Neuronal stem cell (in vitro differentiated cells): ENCODE data around the gene POTEI. TPM values are rescaled to one million over a fixed set of nuclear protein-coding genes. Genes with fewer than 3 reads are reported as not detected.
"Not testable (repeated sequence)": the region's sequence is repeated elsewhere in the genome, so short reads cannot be mapped to it uniquely, and the experiment has no call there.

Experiments
- DNase-seq: peaks from one replicate; pipeline ENCODE4 v3.0.0-alpha.2; 2013; ENCODE audit warnings: low spot score
- H2AFZ ChIP-seq: one replicate; pipeline ENCODE4 v1.6.1; 2013; ENCODE audit warnings: mild to moderate bottlenecking, low read length, inconsistent platforms
- H2AK5ac ChIP-seq: 2 replicates; pipeline ENCODE4 v1.6.1; 2013; ENCODE audit warnings: low read depth, mild to moderate bottlenecking, inconsistent platforms, low read length, moderate library complexity, mixed read lengths
- H2BK120ac ChIP-seq: 2 replicates; pipeline ENCODE4 v1.6.1; 2013; ENCODE audit warnings: low read depth, mild to moderate bottlenecking, inconsistent platforms, low read length, moderate library complexity, mixed read lengths
- H2BK12ac ChIP-seq: one replicate; pipeline ENCODE4 v1.6.1; 2013; ENCODE audit warnings: low read length, inconsistent platforms
- H2BK15ac ChIP-seq: 2 replicates; pipeline ENCODE4 v1.6.1; 2013; ENCODE audit warnings: mild to moderate bottlenecking, low read length, inconsistent platforms, mixed read lengths
- H2BK5ac ChIP-seq: one replicate; pipeline ENCODE4 v1.6.1; 2013; ENCODE audit warnings: inconsistent platforms, mild to moderate bottlenecking, low read length, moderate library complexity
- H3K14ac ChIP-seq: one replicate; pipeline ENCODE4 v1.6.1; 2013; ENCODE audit warnings: low read length, inconsistent platforms
- H3K18ac ChIP-seq: 2 replicates; pipeline ENCODE4 v1.6.1; 2013; ENCODE audit warnings: low read length, inconsistent platforms
- H3K23ac ChIP-seq: 2 replicates; pipeline ENCODE4 v1.6.1; 2013; ENCODE audit warnings: low read depth, mild to moderate bottlenecking, mixed read lengths, low read length, inconsistent platforms; ENCODE audit not compliant: poor library complexity
- H3K27ac ChIP-seq: replicated peaks from 3 replicates; pipeline ENCODE4 v1.5.1; 2013; ENCODE audit warnings: low read length, inconsistent platforms
- H3K27me3 ChIP-seq, 3 experiments: 2 replicates each; pipeline ENCODE4 v1.6.1; 2013; ENCODE audit warnings: low read length in 3 of 3, mild to moderate bottlenecking in 2 of 3, inconsistent platforms in 1 of 3, low read depth in 1 of 3, mixed read lengths in 1 of 3, moderate library complexity in 1 of 3; ENCODE audit not compliant: control insufficient read depth in 3 of 3, insufficient read depth in 3 of 3
- H3K36me3 ChIP-seq, 2 donors: replicated peaks in 1 of 2; 2 replicates each; pipeline ENCODE4 v1.6.1; 2013; ENCODE audit warnings: low read length in 2 of 2; ENCODE audit not compliant: control insufficient read depth in 2 of 2, insufficient read depth in 2 of 2
- H3K4ac ChIP-seq: 2 replicates; pipeline ENCODE4 v1.6.1; 2013; ENCODE audit warnings: inconsistent platforms, mild to moderate bottlenecking, low read length, moderate library complexity
- H3K4me1 ChIP-seq, 2 donors: 1 replicate in 1 of 2; 2 replicates in 1 of 2; pipeline ENCODE4 v1.6.1; 2013; ENCODE audit warnings: low read length in 2 of 2, low read depth in 1 of 2; ENCODE audit not compliant: control insufficient read depth in 2 of 2, insufficient read depth in 1 of 2
- H3K4me2 ChIP-seq: one replicate; pipeline ENCODE4 v1.6.1; 2013; ENCODE audit warnings: mild to moderate bottlenecking, low read length, inconsistent platforms; ENCODE audit not compliant: insufficient read depth, poor library complexity, severe bottlenecking
- H3K4me3 ChIP-seq, 2 donors: 2 replicates each; pipeline ENCODE4 v1.5.1; 2013; ENCODE audit warnings: low read length in 2 of 2, mild to moderate bottlenecking in 2 of 2, inconsistent platforms in 1 of 2, moderate library complexity in 1 of 2
- H3K79me1 ChIP-seq: one replicate; pipeline ENCODE4 v1.6.1; 2013; ENCODE audit warnings: low read depth, mild to moderate bottlenecking, inconsistent platforms, low read length, moderate library complexity
- H3K9ac ChIP-seq: one replicate; pipeline ENCODE4 v1.6.1; 2013; ENCODE audit warnings: mild to moderate bottlenecking, low read depth, low read length, inconsistent platforms; ENCODE audit not compliant: poor library complexity
- H3K9me3 ChIP-seq, 2 donors: replicated peaks in 1 of 2; 2 replicates each; pipeline versions ENCODE3 to v1.6.1; 2013; ENCODE audit warnings: low read length in 2 of 2, mild to moderate bottlenecking in 2 of 2, inconsistent platforms in 1 of 2, low read depth in 1 of 2, mixed read lengths in 1 of 2, moderate library complexity in 1 of 2; ENCODE audit not compliant: control insufficient read depth in 2 of 2, insufficient read depth in 1 of 2
- H4K8ac ChIP-seq: one replicate; pipeline ENCODE4 v1.6.1; 2013; ENCODE audit warnings: low read depth, mild to moderate bottlenecking, inconsistent platforms, low read length, moderate library complexity
- H4K91ac ChIP-seq: one replicate; pipeline ENCODE4 v1.6.1; 2013; ENCODE audit warnings: low read length, low read depth, mild to moderate bottlenecking, inconsistent platforms; ENCODE audit not compliant: poor library complexity
- whole genome bisulfite sequencing, 2 donors: extraction: QIAGEN DNeasy Blood & Tissue Kit; methylation state at CpG; one replicate each; pipeline ENCODE4 v1.1.7; 2013; ENCODE audit warnings: missing lambda C conversion rate in 2 of 2, mixed read lengths in 1 of 2; ENCODE audit not compliant: insufficient read length in 2 of 2, insufficient replicate concordance in 1 of 2; ENCODE audit errors: extremely low coverage in 2 of 2; 5-methylcytosine and 5-hydroxymethylcytosine counted together
- small RNA-seq: library from polyadenylated mRNA; stranded (forward); fragments of <200 nt; extraction: miRNeasy Mini kit (QIAGEN cat#:217004); gene quantifications from one replicate; pipeline ENCODE3, GENCODE V24; 2013; ENCODE audit not compliant: insufficient read depth

POTEI gene

DNA sequence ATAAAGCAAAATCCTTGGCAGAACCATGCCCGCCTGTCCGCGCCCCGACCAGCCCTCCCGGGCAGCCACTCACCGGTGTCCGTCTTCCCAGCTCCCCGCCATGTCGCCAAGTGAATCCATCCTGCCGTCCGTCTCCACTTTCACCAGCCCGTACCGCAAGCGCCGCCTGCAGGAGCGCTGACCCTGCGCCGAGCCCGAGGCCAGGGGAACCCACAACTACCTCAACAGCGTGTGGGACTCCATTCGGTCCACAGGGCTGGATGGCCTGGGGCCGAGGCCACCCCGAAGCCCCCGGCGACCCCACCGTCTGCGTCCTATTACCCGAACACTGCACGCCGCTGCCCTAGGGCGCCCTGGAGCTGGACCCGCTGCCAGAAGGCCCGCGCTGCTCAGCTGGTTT is 81.5 kb downstream of the POTEI start:
- H4K91ac ChIP-seq, H4K8ac ChIP-seq, H2BK5ac ChIP-seq, H3K9me3 ChIP-seq, H3K79me1 ChIP-seq, H3K4ac ChIP-seq, H2BK12ac ChIP-seq, H3K18ac ChIP-seq, H3K36me3 ChIP-seq, H2BK15ac ChIP-seq, H2AFZ ChIP-seq, H3K4me1 ChIP-seq, H3K27me3 ChIP-seq, H2AK5ac ChIP-seq, H3K9ac ChIP-seq, H2BK120ac ChIP-seq, H3K23ac ChIP-seq, H3K27ac ChIP-seq, H3K14ac ChIP-seq: not testable (repeated sequence)
- no CpG with 5 or more reads among the region's 34 CpGs for WGBS, 2 donors
- Histone ChIP-seq H3K4me3 (peak overlapping the region in 1 of 2 donors; percentile 75), H3K4me2 (peak overlapping the region; percentile 23)
- DNase-seq = peak; percentile 23

- H2BK5ac ChIP-seq, H3K4me3 ChIP-seq, H2AK5ac ChIP-seq, H3K14ac ChIP-seq, H3K27ac ChIP-seq, H3K18ac ChIP-seq, H3K9me3 ChIP-seq, H3K36me3 ChIP-seq, H2BK120ac ChIP-seq, H2AFZ ChIP-seq, H3K9ac ChIP-seq, H4K91ac ChIP-seq, H2BK15ac ChIP-seq, DNase-seq, H3K4me2 ChIP-seq, H4K8ac ChIP-seq, H3K79me1 ChIP-seq, H3K27me3 ChIP-seq, H3K4me1 ChIP-seq, H2BK12ac ChIP-seq, H3K23ac ChIP-seq, H3K4ac ChIP-seq: not testable (repeated sequence)
- WGBS, 2 donors = no CpG with 5 or more reads among the region's 1 CpG
Measured at GRCh38 chr2:130418845-130419244, 90.3 kb downstream of the POTEI start.

GRCh38 chr2:130416693-130417092 is 92.4 kb downstream of the POTEI start:
- H3K79me1 ChIP-seq, H2AK5ac ChIP-seq, H2BK15ac ChIP-seq, H3K14ac ChIP-seq, H3K27ac ChIP-seq, H3K4ac ChIP-seq, H3K27me3 ChIP-seq, H2BK12ac ChIP-seq, H3K18ac ChIP-seq, H3K23ac ChIP-seq, H2BK120ac ChIP-seq, H3K4me3 ChIP-seq, H2BK5ac ChIP-seq, H3K4me2 ChIP-seq, H4K91ac ChIP-seq, DNase-seq, H2AFZ ChIP-seq, H4K8ac ChIP-seq, H3K9ac ChIP-seq, H3K4me1 ChIP-seq, H3K9me3 ChIP-seq, H3K36me3 ChIP-seq: not testable (repeated sequence)
- WGBS, 2 donors = no CpG with 5 or more reads among the region's 1 CpG

Small RNA genes lying within 50 kb of the gene (small RNA-seq; reads per million reads assigned to genes)
- not detected for gene RF00017
- gene RNU6-473P = not detected
